Uterus (tissue), 2 donors: ENCODE results near the gene FAM168A.

Experiments
- CTCF ChIP-seq, 4 experiments: fragments of 200-600 bp in 2 of 4; fragments of 450-650 bp in 2 of 4; sonication (generic) in 2 of 4; IDR thresholded peaks; one replicate each; pipeline ENCODE4 v1.5.1; 2016 to 2019; ENCODE audit warnings: antibody characterized with exemption in 4 of 4, mild to moderate bottlenecking in 2 of 4, moderate library complexity in 1 of 4
- POLR2A ChIP-seq, 2 donors: fragments of 450-650 bp; IDR thresholded peaks; one replicate each; pipeline ENCODE4 v1.6.1; 2016; ENCODE audit warnings: antibody characterized with exemption in 2 of 2, mild to moderate bottlenecking in 1 of 2, moderate library complexity in 1 of 2

- no peak for TF ChIP-seq CTCF (IDR thresholded peaks at IDR 0.05)
- TF ChIP-seq POLR2A (IDR thresholded peaks at IDR 0.05): no peak
Observed at GRCh38 chr11:73536961-73537360, 61.0 kb downstream of the FAM168A start.
